A549 (cell line): ENCODE results near the gene CENPU. TPM values are rescaled to one million over a fixed set of nuclear protein-coding genes. Genes with fewer than 3 reads are reported as not detected.

Source experiments
- ATAC-seq, 2 experiments: fragments of 200-7000 bp in 1 of 2; fragments of >200 bp in 1 of 2; cut with Nextera tagmentation in 1 of 2; cut with Tn5 transposase in 1 of 2; 3 replicates each; pipeline versions ENCODE4 v1.8.0 to v1.9.1; 2018 to 2020; ENCODE audit warnings: mild to moderate bottlenecking in 1 of 2, moderate library complexity in 1 of 2
- CTCF ChIA-PET: fragments of 300-600 bp; sonication (Branson Sonifier 250); formaldehyde crosslinking; extraction: SDS; loops from one replicate; lab custom pipeline; 2021; ENCODE audit warnings: antibody characterized with exemption, inconsistent platforms; lab: Yijun Ruan, JAX
- POLR2A ChIA-PET: fragments of 350-600 bp; formaldehyde crosslinking; extraction: SDS; loops from one replicate; lab custom pipeline; 2021; ENCODE audit warnings: antibody characterized with exemption, inconsistent platforms; lab: Yijun Ruan, JAX
- DNase-seq, 2 experiments: peaks; one replicate each; pipeline versions ENCODE4 v3.0.0 to v3.0.0-alpha.2; 2011 to 2016; ENCODE audit warnings: low read depth in 1 of 2, low spot score in 1 of 2
- FAIRE-seq: peaks from 2 replicates; lab custom pipeline; 2011; peaks lifted over from hg19 to GRCh38; lab: Jason Lieb, UNC
- H3K27ac ChIP-seq, 2 experiments: fragments of >200 bp; sonication (Bioruptor Twin); formaldehyde crosslinking; 3 replicates each; pipeline ENCODE4 v1.5.1; 2016 to 2017
- H3K4me1 ChIP-seq: fragments of >200 bp; sonication (Bioruptor Twin); formaldehyde crosslinking; 3 replicates; pipeline ENCODE4 v1.6.1; 2016
- H3K4me2 ChIP-seq: fragments of >200 bp; sonication (Bioruptor Twin); formaldehyde crosslinking; 3 replicates; pipeline ENCODE4 v1.6.1; 2016
- H3K4me3 ChIP-seq: fragments of >200 bp; sonication (Bioruptor Twin); formaldehyde crosslinking; 3 replicates; pipeline ENCODE4 v1.5.1; 2016
- H3K9me3 ChIP-seq: fragments of >200 bp; sonication (Bioruptor Twin); formaldehyde crosslinking; 3 replicates; pipeline ENCODE4 v1.6.1; 2016
- ATOH8 ChIP-seq: fragments of 250-450 bp; sonication (Bioruptor Pico); IDR thresholded peaks from 2 replicates; pipeline ENCODE4 v1.5.0; 2020; ENCODE audit warnings: low read depth, mild to moderate bottlenecking, moderate library complexity
- BCL3 ChIP-seq: fragments of >200 bp; sonication (Bioruptor Twin); formaldehyde crosslinking; IDR thresholded peaks from 3 replicates; pipeline ENCODE4 v1.6.1; 2016
- CBX2 ChIP-seq: fragments of 200-600 bp; sonication (generic); IDR thresholded peaks from 2 replicates; pipeline ENCODE4 v1.6.1; 2016; ENCODE audit warnings: low read depth, mild to moderate bottlenecking, borderline replicate concordance
- CBX8 ChIP-seq: fragments of 200-600 bp; sonication (generic); IDR thresholded peaks from 2 replicates; pipeline ENCODE4 v1.6.1; 2016
- CEBPB ChIP-seq, 2 experiments: fragments of >200 bp in 1 of 2; sonication (Bioruptor Twin) in 1 of 2; formaldehyde crosslinking in 1 of 2; IDR thresholded peaks; 2 replicates each; pipeline ENCODE4 v1.6.1; 2012 to 2016
- CHD2 ChIP-seq: fragments of 150-350 bp; IDR thresholded peaks from 2 replicates; pipeline ENCODE4 v1.6.1; 2014; ENCODE audit warnings: low read length; ENCODE audit not compliant: partially characterized antibody
- CHD4 ChIP-seq: fragments of 200-600 bp; sonication (generic); IDR thresholded peaks from 2 replicates; pipeline ENCODE4 v1.6.1; 2016; ENCODE audit warnings: antibody characterized with exemption, mild to moderate bottlenecking, borderline replicate concordance
- EHMT2 ChIP-seq: fragments of 200-600 bp; sonication (generic); IDR thresholded peaks from 2 replicates; pipeline ENCODE4 v1.6.1; 2016; ENCODE audit warnings: antibody characterized with exemption, low read depth, mild to moderate bottlenecking, moderate library complexity
- ELK1 ChIP-seq: fragments of 150-350 bp; IDR thresholded peaks from 2 replicates; pipeline ENCODE4 v1.6.1; 2014; ENCODE audit warnings: low read depth, mild to moderate bottlenecking, low read length
- EP300 ChIP-seq, 2 experiments: fragments of >200 bp; sonication (Bioruptor Twin); formaldehyde crosslinking; IDR thresholded peaks; 2 replicates in 1 of 2; 3 replicates in 1 of 2; pipeline ENCODE4 v1.6.1; 2016 to 2017
- FOSB ChIP-seq: fragments of 250-450 bp; sonication (Bioruptor Pico); IDR thresholded peaks from 2 replicates; pipeline ENCODE4 v1.5.0; 2020; ENCODE audit warnings: mild to moderate bottlenecking, moderate library complexity
- HDAC2 ChIP-seq: fragments of 200-600 bp; sonication (generic); IDR thresholded peaks from 2 replicates; pipeline ENCODE4 v1.6.1; 2016
- HEYL ChIP-seq: fragments of 250-450 bp; sonication (Bioruptor Pico); IDR thresholded peaks from 2 replicates; pipeline ENCODE4 v1.8.0; 2021; ENCODE audit warnings: mild to moderate bottlenecking, moderate library complexity
- HMGXB4 ChIP-seq: fragments of 250-450 bp; sonication (Bioruptor Pico); IDR thresholded peaks from 2 replicates; pipeline ENCODE4 v1.5.0; 2021; ENCODE audit warnings: mild to moderate bottlenecking, moderate library complexity, borderline replicate concordance
- HOXA7 ChIP-seq: fragments of 250-450 bp; sonication (Bioruptor Pico); IDR thresholded peaks from 2 replicates; pipeline ENCODE4 v1.5.0; 2020; ENCODE audit warnings: mild to moderate bottlenecking, moderate library complexity
- JUN ChIP-seq, 2 experiments: fragments of >200 bp; sonication (Bioruptor Twin); formaldehyde crosslinking; IDR thresholded peaks; 2 replicates in 1 of 2; 3 replicates in 1 of 2; pipeline ENCODE4 v1.6.1; 2016 to 2017
- KDM5A ChIP-seq: fragments of 200-600 bp; sonication (generic); IDR thresholded peaks from 2 replicates; pipeline ENCODE4 v1.6.1; 2016; ENCODE audit warnings: antibody characterized with exemption, mild to moderate bottlenecking
- MAFK ChIP-seq: fragments of 450-650 bp; IDR thresholded peaks from 2 replicates; pipeline ENCODE4 v1.6.1; 2014; ENCODE audit not compliant: partially characterized antibody
- NPAS2 ChIP-seq: fragments of 250-450 bp; sonication (Bioruptor Pico); IDR thresholded peaks from 2 replicates; pipeline ENCODE4 v1.8.0; 2022; ENCODE audit warnings: mild to moderate bottlenecking, moderate library complexity, borderline replicate concordance
- NR3C1 ChIP-seq: fragments of >200 bp; sonication (Bioruptor Twin); formaldehyde crosslinking; IDR thresholded peaks from 3 replicates; pipeline ENCODE4 v1.6.1; 2017
- POLR2A ChIP-seq: IDR thresholded peaks from 2 replicates; pipeline ENCODE4 v1.6.1; 2012; ENCODE audit warnings: mild to moderate bottlenecking, low read length
- POLR2AphosphoS2 ChIP-seq: conservative IDR thresholded peaks from 2 replicates; pipeline ENCODE4 v1.6.1; 2012; ENCODE audit warnings: low read length, improper control_type of control experiment, inconsistent platforms
- RARB ChIP-seq: fragments of 250-450 bp; sonication (Bioruptor Pico); IDR thresholded peaks from 2 replicates; pipeline ENCODE4 v1.8.0; 2021; ENCODE audit warnings: mild to moderate bottlenecking, moderate library complexity
- SREBF2 ChIP-seq: fragments of 450-650 bp; IDR thresholded peaks from 2 replicates; pipeline ENCODE4 v1.6.1; 2014; ENCODE audit warnings: mild to moderate bottlenecking, moderate library complexity
- TP53 ChIP-seq: fragments of 250-450 bp; sonication (Bioruptor Pico); IDR thresholded peaks from 2 replicates; pipeline ENCODE4 v1.5.0; 2021; ENCODE audit warnings: mild to moderate bottlenecking, moderate library complexity
- ZC3H11A ChIP-seq: fragments of 450-650 bp; IDR thresholded peaks from 2 replicates; pipeline ENCODE4 v1.6.1; 2014; ENCODE audit warnings: antibody characterized with exemption, mild to moderate bottlenecking
- ZFP36 ChIP-seq: fragments of 450-650 bp; IDR thresholded peaks from 2 replicates; pipeline ENCODE4 v1.6.1; 2014; ENCODE audit warnings: borderline replicate concordance; ENCODE audit not compliant: partially characterized antibody
- WGBS: methylation state at CpG from one replicate; pipeline ENCODE4 v1.1.6; 2017; ENCODE audit errors: missing lambda C conversion rate; 5-methylcytosine and 5-hydroxymethylcytosine counted together
- polyA plus RNA-seq, 4 experiments: library from polyadenylated mRNA; depleted of rRNA in 3 of 4; stranded (reverse); fragments of >200 nt; fragmentation: RNase III in 1 of 4; extraction: RNeasy Plus Mini Kit Qiagen cat#74134 plus additional on column Dnase treatment in 1 of 4; gene quantifications; 2 replicates in 3 of 4; 3 replicates in 1 of 4; pipeline ENCODE4 v1.2.3, GENCODE V29; 2011 to 2017
- TF ChIP-seq, protein P1 (sequence below): IDR thresholded peaks from 2 replicates; pipeline ENCODE4 v1.6.1; 2012

Gene CENPU
- polyA plus RNA-seq, 2 of the 4 experiments (the other 2 are of a cell fraction), result 22.9 to 28.4 TPM

- no peaks in the 10 kb centered on the region for H3K4me1 ChIP-seq
- no peak overlapping the region for H3K27ac ChIP-seq
- no peaks in the 10 kb centered on the region for H3K9me3 ChIP-seq
- H3K4me3 ChIP-seq, result no peak overlapping the region
- TF ChIP-seq CBX2 (no peak), ZFP36 (no peak), ATOH8 (CRISPR knock-in tag) (no peak), NPAS2 (CRISPR knock-in tag) (no peak), CEBPB (IDR thresholded peaks at IDR 0.05) (no peak), POLR2AphosphoS2 (no peak), CHD2 (no peak), HEYL (CRISPR knock-in tag) (no peak), EHMT2 (no peak), CHD4 (no peak), RARB (CRISPR knock-in tag) (no peak), HOXA7 (CRISPR knock-in tag) (no peak), NR3C1 (no peak)
- FAIRE-seq (no peak), DNase-seq (no peak), ATAC-seq (no peak)
- no peak overlapping the region for H3K4me2 ChIP-seq
- WGBS, result 94% methylated on average over 2 of the region's 2 CpGs
- POLR2A ChIA-PET, result no interaction called here
- CTCF ChIA-PET, result no interaction called here
Observed at GRCh38 chr4:184702114-184702513, 31.8 kb downstream of the CENPU start.

GRCh38 chr4:184699941-184700340 lies 34.0 kb downstream of the CENPU start:
- ATAC-seq (no peak), FAIRE-seq (no peak), DNase-seq (no peak)
- Histone ChIP-seq H3K27ac (no peak overlapping the region), H3K4me3 (no peak overlapping the region), H3K9me3 (no peaks in the 10 kb centered on the region), H3K4me2 (no peak overlapping the region), H3K4me1 (no peaks in the 10 kb centered on the region)
- TF ChIP-seq HOXA7 (CRISPR knock-in tag), result no peak
- TF ChIP-seq ZC3H11A, result no peak
- TF ChIP-seq EP300 (IDR thresholded peaks at IDR 0.05), result no peak
- TF ChIP-seq KDM5A, result no peak
- TF ChIP-seq POLR2A, result no peak
- WGBS, result 99% methylated on average over 4 of the region's 4 CpGs
- POLR2A ChIA-PET, result no interaction called here
- CTCF ChIA-PET, result no interaction called here

GRCh38 chr4:184697956-184698355 lies 35.9 kb downstream of the CENPU start:
- CTCF ChIA-PET, result interaction anchor here (1.1 kb wide), 1 partner anchor 9 kb away, joined by 3 read pairs; no protein-coding TSS in a partner anchor

More at GRCh38 chr4:184697956-184698355, 35.9 kb downstream of the CENPU start:
- Histone ChIP-seq H3K4me2 (no peak overlapping the region), H3K4me1 (no peaks in the 10 kb centered on the region), H3K4me3 (no peak overlapping the region), H3K27ac (no peak overlapping the region), H3K9me3 (no peaks in the 10 kb centered on the region)
- DNase-seq (no peak), FAIRE-seq (no peak), ATAC-seq (no peak)
- TF ChIP-seq TP53 (no peak), FOSB (CRISPR knock-in tag) (no peak), SREBF2 (no peak), CEBPB (IDR thresholded peaks at IDR 0.05) (no peak), BCL3 (no peak), EP300 (IDR thresholded peaks at IDR 0.05) (no peak), HEYL (CRISPR knock-in tag) (no peak), HMGXB4 (CRISPR knock-in tag) (no peak), JUN (IDR thresholded peaks at IDR 0.05) (no peak), CBX8 (no peak), ELK1 (no peak), MAFK (no peak), HOXA7 (CRISPR knock-in tag) (no peak), HDAC2 (no peak)
- TF ChIP-seq, protein P1, sequence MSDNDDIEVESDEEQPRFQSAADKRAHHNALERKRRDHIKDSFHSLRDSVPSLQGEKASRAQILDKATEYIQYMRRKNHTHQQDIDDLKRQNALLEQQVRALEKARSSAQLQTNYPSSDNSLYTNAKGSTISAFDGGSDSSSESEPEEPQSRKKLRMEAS, result no peak
- 88% methylated on average over 3 of the region's 3 CpGs for WGBS
- POLR2A ChIA-PET, result no interaction called here
